ENCODE measurements around the gene SSNA1. TPM values are rescaled to one million over a fixed set of nuclear protein-coding genes. Genes with fewer than 3 reads are reported as not detected.

The SSNA1 gene
- total and polyA plus RNA-seq, 7 donors = 39.6 to 122 (median 93.2) TPM

- Histone ChIP-seq H3K9me3 (no peaks in the 10 kb centered on the region), H3K27me3 (no peaks in the 10 kb centered on the region), H3K36me3 (peaks cover 0 to 8% (median 0%) of the 10 kb centered on the region in 4 donors), H3K4me1 (peaks cover 0 to 58% (median 54%) of the 10 kb centered on the region in 4 donors), H3K27ac (peak within 1 kb of the TSS; percentile 79 to 90 (median 86)), H3K4me3 (peak within 1 kb of the TSS; percentile 66 to 99 (median 88))
- DNase-seq = peak; percentile 94
- WGBS, 2 donors = 0% methylated on average over 98 of the region's 98 CpGs
- TF ChIP-seq EP300 (IDR thresholded peaks at IDR 0.05) (no peak), CTCF (IDR thresholded peaks at IDR 0.05) (no peak), POLR2AphosphoS5 (IDR thresholded peaks at IDR 0.05) (peak; percentile 91 to 96 (median 94)), POLR2A (IDR thresholded peaks at IDR 0.05) (peak; percentile 46 to 51)
- intact Hi-C loops (cut with DNase I) = loop anchor here (2.0 to 5.0 kb wide), 2 partner anchors 17 to 47 kb away; partner anchors contain the start of genes ANAPC2, SSNA1 and STPG3
Observed at GRCh38 chr9:137205126-137206069, 16.9 kb downstream of the SSNA1 start, which contains the start of the genes NDOR1 and TMEM203. Gene NDOR1 (plus strand): TSS chr9:137205700. CDS start chr9:137205778, 78 bp downstream. Gene TMEM203 (minus strand): TSS chr9:137205648. CDS start chr9:137205414, 234 bp downstream.

DNA sequence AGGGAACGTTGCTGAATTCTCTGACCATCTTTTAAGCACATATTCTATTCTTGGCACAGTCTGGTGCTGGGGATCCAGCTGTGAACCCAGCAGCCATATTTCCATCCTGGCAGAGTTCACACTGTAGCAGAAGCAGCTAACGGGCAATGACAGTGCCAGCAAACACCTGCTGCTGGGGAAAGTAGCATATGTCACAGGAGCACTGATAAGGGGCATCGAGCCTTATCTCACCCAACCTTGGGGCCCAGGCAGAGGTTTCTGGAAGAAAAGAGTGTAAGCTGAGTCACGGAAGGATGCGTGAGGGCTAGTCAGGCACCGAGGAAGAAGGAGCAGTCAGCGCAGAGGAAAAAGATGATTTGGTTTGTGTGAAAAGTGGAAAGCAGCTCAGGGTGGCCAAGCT, 18.1 kb downstream of the SSNA1 start:
- Histone ChIP-seq H3K9me3 (no peaks in the 10 kb centered on the region), H3K27me3 (no peaks in the 10 kb centered on the region), H3K27ac (no peak overlapping the region), H3K36me3 (peaks cover 0 to 8% (median 0%) of the 10 kb centered on the region in 4 donors), H3K4me1 (peaks cover 0 to 50% (median 48%) of the 10 kb centered on the region in 4 donors), H3K4me3 (peak overlapping the region in 2 of 4 donors; percentile 93 to 99)
- intact Hi-C loops (cut with DNase I) = loop anchor here (5.0 kb wide), 1 partner anchor 46 kb away; the partner anchor contains the start of gene STPG3
- no peak for DNase-seq
- WGBS, 2 donors = 65 to 85% methylated on average over 7 of the region's 7 CpGs
- no peak for TF ChIP-seq POLR2A (IDR thresholded peaks at IDR 0.05)
- no peak for TF ChIP-seq POLR2AphosphoS5 (IDR thresholded peaks at IDR 0.05)
- TF ChIP-seq EP300 (IDR thresholded peaks at IDR 0.05) = no peak
- no peak for TF ChIP-seq CTCF (IDR thresholded peaks at IDR 0.05)

- Histone ChIP-seq H3K9me3 (no peaks in the 10 kb centered on the region), H3K27ac (no peak overlapping the region), H3K4me3 (no peak overlapping the region), H3K4me1 (peaks cover 0 to 7% (median 7%) of the 10 kb centered on the region in 4 donors), H3K27me3 (no peaks in the 10 kb centered on the region), H3K36me3 (peaks cover 0 to 23% (median 0%) of the 10 kb centered on the region in 4 donors)
- intact Hi-C loops (cut with DNase I) = no loop called here
- WGBS, 2 donors = 86 to 91% methylated on average over 13 of the region's 13 CpGs
- TF ChIP-seq POLR2A (IDR thresholded peaks at IDR 0.05) (no peak), POLR2AphosphoS5 (IDR thresholded peaks at IDR 0.05) (no peak), EP300 (IDR thresholded peaks at IDR 0.05) (no peak), CTCF (IDR thresholded peaks at IDR 0.05) (no peak)
- no peak for DNase-seq
Observed at GRCh38 chr9:137211532-137211931, 23.1 kb downstream of the SSNA1 start.

- H3K27ac ChIP-seq = no peak overlapping the region
- no peak for DNase-seq
- H3K4me3 ChIP-seq = no peak overlapping the region
- WGBS, 2 donors = 81 to 89% methylated on average over 21 of the region's 21 CpGs
- H3K27me3 ChIP-seq = no peaks in the 10 kb centered on the region
- TF ChIP-seq CTCF (IDR thresholded peaks at IDR 0.05) = no peak
- TF ChIP-seq POLR2A (IDR thresholded peaks at IDR 0.05) = no peak
- TF ChIP-seq EP300 (IDR thresholded peaks at IDR 0.05) = no peak
- TF ChIP-seq POLR2AphosphoS5 (IDR thresholded peaks at IDR 0.05) = no peak
- peaks cover 0 to 22% (median 0%) of the 10 kb centered on the region in 4 donors for H3K36me3 ChIP-seq
- intact Hi-C loops (cut with DNase I) = no loop called here
- peaks cover 0 to 5% (median 0%) of the 10 kb centered on the region in 4 donors for H3K4me1 ChIP-seq
- H3K9me3 ChIP-seq = no peaks in the 10 kb centered on the region
Observed at GRCh38 chr9:137212520-137212919, 24.0 kb downstream of the SSNA1 start.
